Neural progenitor cell (in vitro differentiated cells): ENCODE data around the gene FAM131C. TPM values are rescaled to one million over a fixed set of nuclear protein-coding genes. Genes with fewer than 3 reads are reported as not detected.
A peak's percentile ranks its signal among the peaks of the same experiment; 100 is the strongest.

Source experiments
- DNase-seq: peaks from one replicate; pipeline ENCODE4 v3.0.0-alpha.2; 2016; ENCODE audit warnings: low spot score
- H2AFZ ChIP-seq: fragments of 200-600 bp; sonication (generic); replicated peaks from 2 replicates; pipeline ENCODE4 v1.6.1; 2016; ENCODE audit warnings: antibody characterized with exemption
- H3F3A ChIP-seq: fragments of 200-600 bp; sonication (generic); 2 replicates; pipeline ENCODE4 v1.6.1; 2016; ENCODE audit warnings: antibody characterized with exemption, low read depth
- H3K27ac ChIP-seq: fragments of 200-600 bp; sonication (generic); 2 replicates; pipeline ENCODE4 v1.5.1; 2016; ENCODE audit warnings: mild to moderate bottlenecking
- H3K27me3 ChIP-seq: fragments of 200-600 bp; sonication (generic); 2 replicates; pipeline ENCODE4 v1.6.1; 2016; ENCODE audit warnings: mild to moderate bottlenecking, moderate library complexity
- H3K36me3 ChIP-seq: fragments of 200-600 bp; sonication (generic); 2 replicates; pipeline ENCODE4 v1.5.1; 2016
- H3K4me1 ChIP-seq: fragments of 200-600 bp; sonication (generic); 2 replicates; pipeline ENCODE4 v1.6.1; 2016; ENCODE audit warnings: mixed run types
- H3K4me2 ChIP-seq: fragments of 200-600 bp; sonication (generic); 2 replicates; pipeline ENCODE4 v1.6.1; 2016
- H3K4me3 ChIP-seq: fragments of 200-600 bp; sonication (generic); 2 replicates; pipeline ENCODE4 v1.5.1; 2016
- H3K79me2 ChIP-seq: fragments of 200-600 bp; sonication (generic); 2 replicates; pipeline ENCODE4 v1.6.1; 2016; ENCODE audit warnings: low read depth
- H3K9ac ChIP-seq: fragments of 200-600 bp; sonication (generic); 2 replicates; pipeline ENCODE4 v1.6.1; 2016
- H3K9me3 ChIP-seq: fragments of 200-600 bp; sonication (generic); 2 replicates; pipeline ENCODE4 v1.5.1; 2016; ENCODE audit warnings: low read depth
- H4K20me1 ChIP-seq: fragments of 200-600 bp; sonication (generic); 2 replicates; pipeline ENCODE4 v1.6.1; 2016; ENCODE audit warnings: low read depth
- H3K27ac Mint-ChIP-seq: 3 replicates; pipeline ENCODE4 v1.8.0; 2021; ENCODE audit warnings: mixed read lengths
- H3K27me3 Mint-ChIP-seq: 2 replicates; pipeline ENCODE4 v1.8.0; 2022; ENCODE audit warnings: low read depth, mild to moderate bottlenecking, inconsistent platforms, moderate library complexity, mixed read lengths; ENCODE audit not compliant: insufficient read depth
- H3K36me3 Mint-ChIP-seq: 3 replicates; pipeline ENCODE4 v1.8.0; 2021; ENCODE audit warnings: mixed read lengths
- H3K4me1 Mint-ChIP-seq: 3 replicates; pipeline ENCODE4 v1.8.0; 2021; ENCODE audit warnings: mixed read lengths
- H3K4me3 Mint-ChIP-seq: 3 replicates; pipeline ENCODE4 v1.8.0; 2021; ENCODE audit warnings: mild to moderate bottlenecking, moderate library complexity, mixed read lengths
- H3K9me3 Mint-ChIP-seq: 3 replicates; pipeline ENCODE4 v1.8.0; 2020; ENCODE audit warnings: mixed read lengths
- CTCF ChIP-seq: fragments of 200-600 bp; sonication (generic); IDR thresholded peaks from 2 replicates; pipeline ENCODE4 v1.5.1; 2017; ENCODE audit warnings: antibody characterized with exemption, mild to moderate bottlenecking
- EZH2 ChIP-seq: fragments of 200-600 bp; sonication (generic); IDR thresholded peaks from 2 replicates; pipeline ENCODE4 v1.6.1; 2017; ENCODE audit warnings: antibody characterized with exemption, mild to moderate bottlenecking, moderate library complexity
- EZH2phosphoT487 ChIP-seq: fragments of 200-600 bp; sonication (generic); IDR thresholded peaks from 2 replicates; pipeline ENCODE4 v1.6.1; 2017; ENCODE audit warnings: antibody characterized with exemption
- total RNA-seq: library from RNA; depleted of rRNA; stranded (reverse); fragments of >200 nt; gene quantifications from 2 replicates; pipeline ENCODE4 v1.2.3, GENCODE V29; 2015; ENCODE audit warnings: low replicate concordance

FAM131C gene
- total RNA-seq, 1 donor from 2014 or later: 0.13 TPM

- Mint-ChIP-seq H3K4me3 (no peak overlapping the region), H3K36me3 (no peaks in the 10 kb centered on the region), H3K9me3 (no peaks in the 10 kb centered on the region), H3K27me3 (peaks cover 12% of the 10 kb centered on the region), H3K27ac (no peak overlapping the region), H3K4me1 (peaks cover 8% of the 10 kb centered on the region)
- TF ChIP-seq CTCF (peak; percentile 97), EZH2 (no peak), EZH2phosphoT487 (no peak)
- Histone ChIP-seq H2AFZ (no peak overlapping the region), H3K27me3 (peaks cover 67% of the 10 kb centered on the region), H3K9me3 (no peaks in the 10 kb centered on the region), H3K27ac (no peak overlapping the region), H3K4me3 (no peak overlapping the region), H3K9ac (no peak overlapping the region), H3K36me3 (no peaks in the 10 kb centered on the region), H3K4me1 (peaks cover 9% of the 10 kb centered on the region), H4K20me1 (peaks cover 3% of the 10 kb centered on the region), H3K4me2 (no peak overlapping the region), H3K79me2 (no peaks in the 10 kb centered on the region), H3F3A (peaks cover 2% of the 10 kb centered on the region)
- peak; percentile 91 for DNase-seq
Observed at GRCh38 chr1:16009030-16009460, 64.4 kb downstream of the FAM131C start.

Other genes with a start within 250 kb of the FAM131C start
- 40.1 and 59.6 TPM in 2 replicates for gene SPEN, start 225.9 kb downstream of the FAM131C start, total RNA-seq
- gene ZBTB17, start 97.5 kb downstream of the FAM131C start, total RNA-seq: 19.5 and 34.0 TPM in 2 replicates
- not detected in 2 replicates for gene SRARP, start 69.4 kb downstream of the FAM131C start, total RNA-seq
- not detected in 2 replicates for gene HSPB7, start 55.6 kb downstream of the FAM131C start, total RNA-seq
- not detected in 2 replicates for gene CLCNKA, start 51.6 kb downstream of the FAM131C start, total RNA-seq
- gene CLCNKB, start 29.9 kb downstream of the FAM131C start, total RNA-seq: 0.97 and 2.7 TPM in 2 replicates
- 14.9 and 40.9 TPM in 2 replicates for gene EPHA2, start 82.4 kb upstream of the FAM131C start, total RNA-seq
- gene ARHGEF19, start 139.0 kb upstream of the FAM131C start, total RNA-seq: 10.9 and 22.2 TPM in 2 replicates
- 3.0 and 11.4 TPM in 2 replicates for gene CPLANE2, start 163.5 kb upstream of the FAM131C start, total RNA-seq